Pulmonary artery endothelial cell (primary cell): ENCODE results near the gene NEIL1. TPM values are rescaled to one million over a fixed set of nuclear protein-coding genes. Genes with fewer than 3 reads are reported as not detected.
A peak's percentile ranks its signal among the peaks of the same experiment; 100 is the strongest.

Experiments
- DNase-seq: peaks from one replicate; pipeline ENCODE4 v3.0.0-alpha.2; 2011; ENCODE audit warnings: low read depth, low spot score
- total RNA-seq: library from RNA; depleted of rRNA; stranded (reverse); fragments of >200 nt; gene quantifications from 2 replicates; pipeline ENCODE4 v1.2.3, GENCODE V29; 2014

The NEIL1 gene
- total RNA-seq, 1 donor from 2014 or later = 10.6 TPM

DNA sequence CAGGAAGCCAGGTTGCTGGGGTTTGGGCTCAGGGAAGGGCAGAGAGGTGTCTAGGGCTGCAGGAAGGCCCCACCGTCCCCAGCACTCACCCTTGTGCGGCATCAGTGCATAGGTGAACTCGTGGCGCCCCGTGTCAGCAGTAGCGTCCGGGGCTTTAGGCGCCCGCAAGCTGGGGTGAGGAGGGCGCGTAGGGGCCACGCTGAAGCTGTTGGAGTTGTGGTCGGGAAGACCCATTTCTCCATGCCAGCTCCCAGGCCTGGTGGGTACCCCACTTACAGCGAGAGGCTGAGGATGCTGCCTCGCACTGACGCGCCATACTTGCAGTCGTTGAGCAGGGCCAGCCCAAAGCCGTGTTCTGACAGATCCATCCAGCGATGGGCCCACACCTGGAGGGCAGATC lies 9.7 kb downstream of the NEIL1 start:
- DNase-seq = no peak

DNA sequence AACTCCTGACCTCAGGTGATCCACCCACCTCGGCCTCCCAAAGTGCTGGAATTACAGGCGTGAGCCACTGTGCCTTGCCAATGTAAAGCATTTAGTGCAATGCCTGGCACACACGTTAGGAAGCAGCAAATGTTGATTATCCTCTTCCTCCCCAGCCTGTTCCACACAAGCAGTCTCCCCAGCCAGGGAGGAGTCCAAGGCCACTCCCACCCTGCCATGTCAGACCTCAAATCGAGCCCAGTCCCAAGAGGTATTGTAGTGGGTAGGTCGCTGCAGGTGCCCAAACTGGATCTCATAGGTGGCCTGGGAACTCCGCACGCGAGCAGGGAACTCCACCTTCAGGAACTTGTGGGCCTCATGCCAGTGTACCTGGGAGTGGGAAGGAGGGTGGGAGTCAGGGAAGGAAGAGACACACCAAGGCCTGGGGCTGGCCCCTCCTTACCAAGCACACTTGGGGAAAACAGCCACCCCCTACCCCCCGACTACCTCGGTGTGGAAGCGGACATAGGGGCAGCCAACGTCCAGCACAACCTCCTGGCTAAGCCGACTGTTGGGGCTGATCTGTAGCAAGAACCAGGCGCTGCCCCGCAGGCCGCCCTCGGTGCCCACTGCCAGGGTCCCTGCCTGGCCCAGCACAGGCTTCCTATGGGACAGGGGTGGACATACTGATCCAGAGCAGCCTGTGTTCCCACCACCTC lies 11.3 kb downstream of the NEIL1 start:
- no peak for DNase-seq

DNA sequence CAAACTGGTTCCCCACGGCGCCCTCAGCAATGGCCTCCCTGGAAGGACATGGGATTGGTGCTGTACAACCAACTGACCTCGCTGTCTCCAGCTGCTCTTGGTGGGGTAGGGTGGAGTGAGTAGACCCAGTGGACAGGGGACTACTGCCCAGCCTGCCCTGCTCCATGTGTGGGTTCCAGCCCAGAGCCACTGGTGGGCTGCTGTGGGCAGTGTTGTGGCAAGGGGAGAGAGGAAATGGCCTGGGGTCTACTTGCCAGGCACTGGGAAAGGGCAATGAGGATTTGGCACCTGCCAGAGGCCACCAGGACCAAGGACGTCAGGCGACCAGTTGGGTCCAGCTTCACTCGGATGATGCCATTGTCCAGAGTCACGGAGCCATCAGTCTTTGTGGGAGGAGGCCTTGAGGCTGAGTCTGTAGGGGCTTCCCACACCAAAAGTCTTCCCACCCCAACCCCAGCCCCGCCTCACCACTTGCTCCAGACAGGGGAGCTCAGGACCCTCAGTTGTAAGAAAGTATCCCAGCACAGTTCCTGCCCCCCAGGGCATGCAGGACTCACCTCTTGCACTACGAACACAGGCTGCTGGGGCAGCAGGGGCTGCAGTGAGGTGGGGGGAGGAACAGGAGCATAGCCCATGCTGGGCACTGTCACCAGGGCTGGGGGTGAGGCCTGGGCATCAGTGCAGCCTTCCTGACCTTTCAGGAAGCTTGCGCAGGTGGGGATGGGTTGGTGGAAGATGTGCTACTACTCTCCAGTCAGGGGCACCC lies 12.1 kb downstream of the NEIL1 start:
- no peak for DNase-seq

DNA sequence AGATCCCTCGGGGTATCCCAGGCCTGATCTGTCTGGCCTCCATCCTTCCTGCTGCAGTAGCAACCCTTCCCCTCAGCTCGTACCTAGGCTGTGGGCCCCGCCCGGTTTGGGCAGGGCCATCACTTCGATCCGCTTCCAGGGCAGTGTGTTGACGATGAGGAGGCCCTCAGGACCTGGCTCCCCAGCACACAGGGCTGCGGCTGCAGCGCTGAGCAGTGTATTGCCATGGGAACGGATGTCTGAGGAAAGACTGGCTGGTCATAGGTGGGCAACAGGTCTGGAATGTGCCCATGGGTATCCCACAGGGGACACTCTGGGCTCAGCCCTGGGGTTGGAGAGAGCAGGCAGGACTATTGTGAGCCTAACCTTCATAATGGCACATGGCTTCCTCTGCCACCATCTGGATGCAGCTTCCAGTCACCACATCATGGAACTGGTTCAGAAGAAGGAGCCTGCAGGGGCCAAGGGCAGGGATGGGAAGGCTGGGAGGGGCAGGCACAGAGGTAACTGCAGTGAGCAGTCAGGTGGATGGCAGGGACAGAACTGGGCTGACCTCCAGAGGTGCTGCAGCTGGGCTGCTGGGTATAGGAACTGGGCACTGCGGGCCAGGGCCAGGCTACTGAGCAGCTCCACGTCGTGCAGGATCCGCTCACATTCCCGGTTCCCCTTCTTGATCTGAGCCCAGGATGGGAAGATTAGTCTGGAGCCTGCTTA lies 12.9 kb downstream of the NEIL1 start:
- no peak for DNase-seq

DNA sequence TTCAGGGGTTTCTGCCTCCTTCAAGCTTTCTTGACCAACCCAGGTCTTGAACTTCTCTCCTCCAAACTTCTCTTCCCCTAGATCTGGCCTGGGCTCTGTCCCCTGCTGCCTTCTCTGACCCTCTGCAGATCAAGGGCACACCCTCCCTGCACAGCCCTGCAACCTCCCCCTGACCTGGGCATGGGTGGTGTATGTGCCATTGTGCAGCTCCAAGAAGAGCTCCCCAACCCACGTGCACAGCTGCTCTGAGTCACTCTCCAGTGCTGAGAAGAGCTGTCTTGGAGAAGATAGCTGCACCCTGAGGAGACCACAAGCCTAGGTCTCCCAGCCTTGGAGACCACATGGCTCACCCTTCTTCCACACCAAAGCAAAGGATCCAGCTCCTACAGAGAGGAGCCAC lies 13.6 kb downstream of the NEIL1 start:
- DNase-seq = no peak

DNA sequence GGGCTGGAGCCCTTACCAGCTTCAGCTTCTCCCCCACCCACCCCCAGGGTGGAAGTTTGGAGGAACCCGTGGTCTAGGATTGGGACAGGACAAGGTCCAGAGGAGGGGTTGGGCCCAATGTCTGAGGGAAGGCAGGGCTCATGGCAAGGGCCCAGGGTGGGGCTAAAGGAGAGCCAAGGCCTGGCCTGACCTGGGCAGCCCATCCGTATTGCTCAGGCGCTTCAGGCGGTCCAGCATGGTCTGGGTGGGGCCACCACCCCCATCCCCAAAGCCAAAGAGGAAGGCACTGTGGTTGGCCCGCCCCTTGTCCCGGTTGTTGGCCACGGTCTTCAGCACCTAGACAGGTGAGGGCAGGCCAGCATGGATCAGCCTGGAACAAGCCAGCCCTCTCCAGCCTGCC lies 14.0 kb downstream of the NEIL1 start:
- DNase-seq = no peak

DNA sequence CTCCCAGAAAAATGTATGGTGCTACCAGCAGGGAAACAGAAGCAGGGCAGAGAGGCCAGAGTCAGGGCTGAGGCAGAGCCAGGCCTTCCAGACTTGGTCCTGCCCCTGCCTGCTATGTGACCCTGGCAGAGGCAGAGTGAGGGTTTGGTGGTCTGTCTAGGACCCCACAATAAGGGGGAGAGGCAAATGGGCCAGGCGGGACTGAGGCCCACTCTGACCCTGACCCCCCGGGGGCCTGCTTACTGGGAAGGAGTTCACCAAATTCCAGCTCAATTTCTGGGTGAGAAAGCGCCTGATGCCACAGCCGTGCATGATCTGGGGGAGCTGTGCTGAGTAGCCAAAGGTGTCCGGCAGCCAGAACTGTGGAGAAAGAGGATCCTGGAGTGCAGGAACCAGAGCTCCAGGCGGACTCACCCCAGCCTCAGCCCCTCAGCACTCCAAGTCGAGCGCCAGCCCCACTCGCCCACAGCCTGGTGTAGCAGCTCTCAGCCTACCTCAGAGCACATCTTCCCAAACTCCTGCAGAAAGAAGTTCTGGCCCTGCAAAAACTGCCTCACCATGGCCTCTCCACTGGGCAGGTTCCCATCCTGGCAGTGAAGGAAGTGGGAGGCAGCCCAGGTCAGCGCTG lies 14.6 kb downstream of the NEIL1 start:
- DNase-seq = no peak

DNA sequence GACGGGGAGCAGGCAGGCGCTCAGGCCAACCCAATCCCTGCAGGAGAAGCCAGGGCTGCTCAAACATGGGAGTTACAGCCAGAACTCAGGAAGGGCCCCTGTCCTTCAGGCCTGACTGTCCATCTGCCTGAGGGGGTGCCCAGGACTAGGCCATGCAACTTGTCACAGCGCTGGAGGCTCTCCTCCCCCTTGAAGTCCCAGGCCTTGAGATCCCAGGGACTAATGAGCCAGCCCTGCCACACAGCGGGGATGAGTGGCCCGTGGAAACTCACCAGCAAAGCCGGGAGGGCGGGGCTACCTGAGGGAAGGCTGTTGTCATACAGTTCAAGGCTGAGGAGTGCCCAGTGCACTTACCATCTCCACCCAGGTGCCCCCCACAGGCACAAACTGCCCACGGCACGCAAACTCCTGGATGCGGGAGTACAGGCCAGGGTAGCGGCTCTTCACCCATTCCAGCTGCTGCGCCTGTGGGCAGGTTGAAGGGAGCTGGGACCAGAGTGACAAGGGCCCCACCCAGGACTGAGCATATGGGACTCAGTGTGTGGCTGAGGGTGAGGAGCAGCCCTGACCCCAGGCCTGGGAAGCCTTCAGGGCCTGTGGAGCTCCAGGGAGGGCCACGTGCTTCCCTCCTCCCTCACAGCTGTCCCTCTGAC lies 15.3 kb downstream of the NEIL1 start:
- DNase-seq = no peak

DNA sequence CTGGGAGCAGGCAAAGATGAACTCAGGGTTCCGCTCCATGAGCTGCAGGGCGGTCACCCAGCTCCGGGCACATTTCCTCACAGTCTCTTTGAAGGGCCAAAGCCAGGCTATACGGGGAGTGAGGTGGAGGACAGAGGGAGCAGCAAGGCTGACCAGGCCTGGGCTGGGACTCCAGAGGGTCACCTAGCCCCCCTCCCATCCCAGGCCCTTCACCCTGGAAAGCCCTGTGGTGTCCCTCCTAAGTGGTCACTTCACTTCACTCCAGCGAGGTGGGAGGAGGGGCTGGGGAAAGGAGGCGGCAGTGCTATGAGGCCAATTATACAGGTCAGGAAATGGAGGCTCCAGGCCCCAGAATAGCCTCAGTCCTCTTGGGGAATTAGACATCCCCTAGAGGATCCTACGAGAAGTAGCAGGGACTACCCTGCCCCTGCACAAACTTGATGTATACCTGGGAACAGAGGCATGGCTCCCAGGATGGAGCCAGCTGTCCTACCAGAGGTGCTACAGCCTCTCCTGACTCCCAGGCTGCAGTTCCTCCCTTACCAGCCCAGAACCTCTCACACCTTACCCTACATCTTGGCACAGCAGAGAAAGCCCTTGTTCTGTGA lies 15.9 kb downstream of the NEIL1 start:
- DNase-seq = no peak

DNA sequence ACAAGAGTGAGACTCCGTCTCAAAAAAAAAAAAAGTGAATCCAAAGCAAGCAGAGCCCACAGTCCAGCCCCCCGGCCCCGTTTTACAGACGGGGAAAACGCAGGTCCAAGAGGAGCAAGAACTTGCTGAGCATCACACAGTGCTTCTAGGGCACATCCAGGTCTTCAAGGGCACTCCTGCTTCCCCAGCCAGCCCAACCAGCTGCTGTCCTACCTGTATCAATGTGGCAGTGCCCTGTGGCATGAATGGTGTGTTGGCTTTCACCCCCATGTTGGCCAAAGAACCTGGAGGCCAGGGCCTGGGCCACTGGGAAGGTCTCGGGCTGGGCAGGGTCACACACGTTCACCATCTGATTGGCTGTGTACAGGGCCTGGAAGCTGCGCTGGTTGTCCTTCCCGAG lies 16.9 kb downstream of the NEIL1 start:
- no peak for DNase-seq

DNA sequence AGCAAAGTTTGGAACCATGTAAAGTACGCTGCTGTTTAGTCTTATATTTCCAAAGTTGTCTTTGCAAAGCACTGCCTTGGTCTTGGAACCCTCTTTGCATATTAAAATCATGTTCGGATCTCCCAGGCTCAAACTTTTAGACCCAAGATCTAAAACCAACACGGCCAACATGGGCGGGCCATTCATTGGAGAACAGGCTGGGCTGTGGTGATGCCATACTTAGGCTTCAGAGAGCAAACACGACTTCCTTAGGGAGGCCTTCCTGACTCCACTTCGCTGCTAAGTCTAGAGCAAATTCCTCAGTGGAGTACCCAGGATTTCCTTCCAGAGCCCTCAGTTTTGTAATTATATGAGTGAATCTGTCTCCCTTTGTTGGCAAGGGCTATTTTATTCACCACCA lies 18.0 kb downstream of the NEIL1 start:
- no peak for DNase-seq

DNA sequence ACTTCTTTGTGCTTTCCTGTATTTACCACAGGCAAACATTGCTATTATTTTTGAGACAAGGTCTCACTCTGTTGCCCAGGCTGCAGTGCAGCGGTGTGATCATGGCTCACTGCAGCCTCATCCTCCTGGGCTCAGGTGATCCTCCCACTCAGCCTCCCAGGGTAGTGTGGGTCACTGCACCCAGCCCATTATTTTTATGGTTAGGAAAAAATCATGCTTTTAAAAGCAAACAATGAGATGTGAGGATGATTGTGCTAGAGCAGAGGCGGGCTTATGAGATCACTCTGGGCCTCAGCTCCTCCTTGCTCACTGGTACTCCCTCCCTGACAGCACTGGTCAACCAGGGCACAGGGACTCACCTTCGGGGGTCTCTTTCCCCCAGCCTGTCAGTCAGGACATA lies 19.3 kb downstream of the NEIL1 start:
- no peak for DNase-seq

DNA sequence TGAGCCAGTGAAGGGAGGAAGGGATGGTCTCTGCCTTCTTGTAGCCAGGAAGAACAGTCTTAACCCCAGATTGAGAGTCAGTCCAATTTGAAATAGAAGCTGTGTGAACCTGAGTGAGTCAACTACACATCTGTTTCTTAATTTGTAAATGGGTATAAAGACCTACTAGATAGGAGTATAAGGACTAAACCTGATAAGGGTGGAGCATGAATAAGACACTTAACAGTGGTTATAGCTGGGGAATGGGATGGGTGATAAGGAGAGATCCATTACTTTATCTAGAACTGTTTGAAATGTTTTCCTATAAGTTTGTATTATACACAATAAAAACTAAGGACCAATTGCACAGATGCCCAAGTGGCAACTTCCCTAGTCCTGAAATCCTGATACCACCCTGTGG lies 20.2 kb downstream of the NEIL1 start:
- no peak for DNase-seq

DNA sequence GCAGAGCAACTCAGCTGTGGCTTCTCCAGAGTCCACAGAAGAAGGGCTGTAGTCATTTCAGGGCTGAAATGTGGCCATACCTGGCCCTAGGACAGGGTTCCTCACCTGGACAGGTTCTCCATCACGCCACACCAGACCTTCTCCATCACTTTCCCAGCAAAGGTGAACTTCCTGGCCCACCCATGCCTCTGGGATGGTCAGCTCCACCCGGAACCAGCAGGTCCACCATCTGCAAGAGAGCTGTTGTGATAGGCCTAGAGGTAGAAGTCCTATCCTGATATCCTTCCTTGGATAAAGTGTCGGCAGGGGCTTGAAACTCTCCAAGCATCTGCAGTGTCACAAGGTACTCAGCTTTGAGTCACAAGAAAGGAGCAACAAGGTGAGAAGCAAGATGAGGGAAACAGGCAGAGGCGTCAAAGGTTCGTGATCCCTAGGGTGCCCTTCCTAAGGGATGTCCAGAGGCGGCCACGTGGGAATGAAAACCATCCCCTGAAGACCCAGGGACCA lies 20.6 kb downstream of the NEIL1 start:
- DNase-seq = no peak

DNA sequence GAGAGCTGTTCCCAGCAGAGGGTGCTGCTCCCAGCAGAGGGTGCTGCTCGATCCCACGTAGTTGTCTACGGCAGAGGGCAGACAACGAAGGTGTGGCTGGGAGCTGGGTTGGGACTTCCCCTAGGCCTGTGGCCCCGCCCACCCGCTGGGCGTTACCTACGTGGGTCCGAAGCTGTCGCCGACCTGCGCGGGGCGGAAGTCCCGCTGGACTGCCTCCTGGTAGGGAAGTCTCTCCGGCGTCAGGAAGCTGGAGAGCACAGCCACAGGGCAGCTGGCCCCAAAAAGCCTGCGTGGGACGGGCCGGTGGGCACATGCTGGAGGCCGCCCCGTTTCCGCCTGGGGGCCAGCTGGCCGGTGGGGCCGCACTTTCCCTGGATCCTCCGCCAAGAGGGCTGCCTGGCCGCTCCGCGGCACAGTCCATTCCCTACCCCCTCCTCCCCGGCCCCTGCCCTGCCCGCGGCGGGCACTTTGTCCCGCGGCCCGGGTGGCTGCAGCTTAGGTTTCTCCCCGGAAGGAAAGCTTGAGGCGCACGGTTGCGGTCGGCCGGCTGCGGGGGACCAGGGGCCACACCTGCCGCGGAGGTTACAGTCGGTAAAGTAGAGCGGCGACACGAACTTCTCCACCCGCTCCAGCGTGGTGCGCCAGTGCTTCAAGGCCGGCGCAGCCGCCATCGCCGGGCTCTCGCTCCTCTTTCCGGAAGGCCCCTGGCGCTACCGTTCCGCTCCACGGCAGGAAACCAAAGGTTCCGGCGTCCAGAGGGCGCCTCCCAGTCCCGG lies 21.3 kb downstream of the NEIL1 start, which contains the start of gene MAN2C1:
Gene MAN2C1 (minus strand): TSS at position 695 of the 776 bp plus-strand sequence. CDS start 24 bp downstream, at position 671.
- peak; percentile 72 for DNase-seq

DNA sequence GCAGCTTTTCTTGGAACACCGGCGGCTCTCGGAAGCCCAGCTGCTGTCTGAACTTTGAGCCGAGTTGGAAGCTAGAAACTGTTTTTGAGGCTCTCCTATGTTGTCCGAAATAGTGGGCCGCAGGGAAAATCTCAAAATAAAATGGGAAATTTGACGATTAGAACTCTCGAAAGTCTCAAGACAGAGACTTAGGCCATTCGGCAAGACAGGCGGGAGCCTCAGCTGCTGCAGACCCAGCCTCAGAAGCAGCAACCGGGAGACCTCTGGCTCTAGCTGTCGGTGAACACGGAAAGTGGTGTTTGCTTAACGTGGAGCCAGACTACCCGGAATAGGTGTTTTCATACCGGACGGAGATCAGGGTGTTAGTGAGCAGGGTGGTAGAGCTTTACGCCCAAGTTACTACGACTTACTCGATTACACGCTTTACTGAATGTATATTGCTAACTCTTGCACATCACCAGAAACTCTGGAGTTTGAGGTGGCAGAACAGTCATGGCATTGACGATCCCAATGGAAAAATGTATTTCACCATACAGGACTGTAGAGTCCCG lies 21.9 kb downstream of the NEIL1 start:
- DNase-seq = no peak

DNA sequence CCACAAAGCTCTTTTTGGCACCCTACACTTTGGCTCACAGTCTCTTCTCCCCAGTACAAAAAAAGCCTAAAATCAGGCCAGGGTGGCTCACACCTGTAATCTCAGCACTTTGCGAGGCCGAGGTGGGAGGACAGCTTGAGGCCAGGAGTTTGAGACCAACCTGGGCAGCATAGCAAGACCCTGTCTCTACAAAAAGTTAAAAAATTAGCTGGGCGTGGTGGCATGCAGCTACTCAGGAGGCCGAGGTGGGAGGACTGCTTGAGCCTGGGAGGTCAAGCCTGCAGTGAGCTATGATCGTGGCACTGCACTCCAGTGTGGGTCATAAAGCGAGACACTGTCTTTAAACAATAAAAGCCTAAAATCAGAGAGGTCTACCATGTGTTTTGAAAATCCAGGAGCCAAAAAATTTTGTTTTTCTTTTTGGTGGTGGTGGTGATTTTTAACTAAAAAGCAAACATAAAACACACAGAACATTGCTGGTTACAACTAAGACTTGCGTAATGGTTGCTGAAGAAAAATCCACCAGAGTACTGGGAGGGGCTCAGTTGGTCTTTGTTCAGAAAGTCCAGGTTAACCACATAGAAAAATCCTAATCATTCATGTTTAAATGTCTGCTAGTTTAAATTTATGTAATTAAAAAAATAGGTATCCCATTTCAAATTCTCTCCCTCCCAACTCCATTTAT lies 23.2 kb downstream of the NEIL1 start:
- DNase-seq = no peak

DNA sequence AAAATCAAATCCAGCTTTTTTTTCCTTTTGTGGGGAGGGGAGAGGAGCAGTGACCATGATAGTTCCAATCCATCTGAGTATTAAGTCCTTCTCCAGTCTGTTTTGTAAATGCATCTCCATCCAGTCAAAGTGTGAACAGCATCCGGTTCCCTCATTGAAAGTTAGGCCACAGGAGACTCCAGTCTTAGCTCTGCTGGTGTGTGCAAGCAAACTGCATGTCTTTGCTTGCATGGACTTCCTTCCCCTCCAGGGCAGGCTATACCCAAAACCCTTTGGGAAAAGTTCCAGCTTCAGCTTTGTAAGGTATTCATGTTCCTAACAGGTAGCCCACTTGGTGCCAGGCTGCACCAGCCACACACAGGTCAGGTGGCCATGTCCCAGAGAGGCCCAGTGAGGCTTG lies 24.6 kb downstream of the NEIL1 start:
- no peak for DNase-seq
